Stimulated activated CD4-positive, alpha-beta T cell treated with anti-CD3 and anti-CD28 coated beads, Interleukin-1b, Interleukin-23, amount 100 ng/mL, for 4 hours (primary cell): Measurements from ENCODE around the gene CLDN12.
A peak's percentile ranks its signal among the peaks of the same experiment; 100 is the strongest.

ENCODE experiments used
- DNase-seq, 2 donors: peaks; one replicate each; pipeline ENCODE4 v3.0.0-alpha.2; 2020; ENCODE audit warnings: low read depth in 2 of 2

The CLDN12 gene

GRCh38 chr7:90433221-90433620, 30.0 kb downstream of the CLDN12 start:
- DNase-seq, result no peak

GRCh38 chr7:90445633-90446032, 42.4 kb downstream of the CLDN12 start:
- no peak for DNase-seq

- no peak for DNase-seq
Measured at GRCh38 chr7:90446137-90446899, 43.1 kb downstream of the CLDN12 start.

- no peak for DNase-seq
Measured at GRCh38 chr7:90453259-90453891, 50.1 kb downstream of the CLDN12 start.

GRCh38 chr7:90453931-90454330, 50.7 kb downstream of the CLDN12 start:
- DNase-seq, result no peak

GRCh38 chr7:90455163-90456030, 52.1 kb downstream of the CLDN12 start:
- no peak for DNase-seq

GRCh38 chr7:90458104-90458503, 54.8 kb downstream of the CLDN12 start:
- no peak for DNase-seq

- DNase-seq, result no peak
Measured at GRCh38 chr7:90459888-90460287, 56.6 kb downstream of the CLDN12 start.

GRCh38 chr7:90461219-90461618, 58.0 kb downstream of the CLDN12 start:
- no peak for DNase-seq

- DNase-seq, result peak in 1 of 2 donors; percentile 2
Measured at GRCh38 chr7:90463151-90463628, 59.9 kb downstream of the CLDN12 start.
